ENCODE measurements around the gene INSIG2. TPM values are rescaled to one million over a fixed set of nuclear protein-coding genes. Genes with fewer than 3 reads are reported as not detected.

Gene INSIG2
- 10 to 100 TPM; 12.6 to 19.3 (median 13.8) TPM for total RNA-seq
- 1 to 10 TPM; 5.6 to 9.6 TPM for polyA plus RNA-seq
- long read RNA-seq, donor 1, transcript INSIG2-201 (6 exons, 2,590 nt) = major isoform, 27 of 35 reads
- long read RNA-seq, donor 1, partial matches to known transcripts = 2 of 35 reads
- long read RNA-seq, donor 1, other reads (novel, unspliced or antisense) = 2 of 35 reads
- long read RNA-seq, donor 2, transcript INSIG2-201 (6 exons, 2,590 nt) = major isoform, 28 of 39 reads
- long read RNA-seq, donor 2, partial matches to known transcripts = 0 of 39 reads
- long read RNA-seq, donor 2, other reads (novel, unspliced or antisense) = 7 of 39 reads
- long read RNA-seq, donor 3, transcript INSIG2-201 (6 exons, 2,590 nt) = major isoform, 28 of 45 reads
- long read RNA-seq, donor 3, partial matches to known transcripts = 1 of 45 reads
- long read RNA-seq, donor 3, other reads (novel, unspliced or antisense) = 13 of 45 reads

DNA sequence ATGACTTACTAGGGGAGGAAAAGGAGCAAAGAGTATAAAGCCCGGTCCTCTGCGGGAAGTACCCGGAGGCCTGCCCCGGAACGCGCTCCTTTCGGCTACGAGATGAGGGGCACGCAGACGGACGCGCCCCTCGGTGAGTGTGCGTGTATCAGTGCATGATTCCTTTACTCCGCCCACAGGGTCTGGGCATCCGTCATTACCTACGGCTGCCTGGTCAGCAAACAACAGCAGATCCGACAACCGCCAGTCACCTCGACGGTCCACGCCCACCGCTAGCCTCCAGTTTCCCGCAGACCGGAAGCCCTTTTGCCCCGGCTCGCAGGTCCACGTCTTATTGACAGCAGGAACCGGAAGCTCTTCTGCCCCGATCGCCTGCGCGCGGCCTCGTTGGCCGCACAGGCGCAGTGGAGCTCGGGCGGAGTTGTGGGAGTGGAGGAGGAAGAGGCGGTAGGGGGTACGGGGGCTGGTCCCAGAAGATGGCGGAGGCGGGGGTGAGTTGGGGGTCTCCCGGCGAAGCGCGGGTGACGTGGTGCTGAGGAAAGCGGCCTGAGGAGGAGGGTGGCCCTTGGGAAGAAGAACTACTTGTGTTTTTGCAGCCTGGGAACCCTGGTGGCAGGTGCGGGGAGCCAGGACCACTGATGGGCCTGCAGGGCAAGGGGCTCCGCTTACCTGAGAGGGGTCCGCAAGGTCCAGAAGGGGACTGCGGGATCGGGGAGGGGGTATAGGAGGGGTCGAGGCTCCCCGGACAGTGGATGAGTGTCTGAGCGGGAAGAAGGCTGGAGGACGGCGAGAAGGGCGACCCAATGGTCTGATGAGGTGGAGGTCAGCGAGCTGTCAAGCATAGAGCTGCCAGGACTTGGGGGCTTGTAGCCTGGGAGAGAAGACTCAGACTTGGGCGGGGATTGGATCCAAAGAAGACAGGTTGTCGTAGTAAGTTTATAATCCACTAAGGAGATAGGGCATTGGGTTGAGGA, at the start of gene INSIG2:
Gene INSIG2, plus strand, starts transcription at position 421 of the 974 bp plus-strand sequence. CDS start 8,086 bp downstream, outside the sequence.
- peak; percentile 91 to 93 for DNase-seq
- ATAC-seq = peak; percentile 99 to 100 (median 99)
- Histone ChIP-seq H3K4me1 (peaks cover 0 to 29% (median 17%) of the 10 kb centered on the region in 9 donors), H3K27ac (peak within 1 kb of the TSS in 9 of 10 donors; percentile 1 to 87 (median 59)), H3K27me3 (peaks cover 0 to 4% (median 0%) of the 10 kb centered on the region in 7 donors), H3K9me3 (no peaks in the 10 kb centered on the region), H3K36me3 (no peaks in the 10 kb centered on the region), H3K4me3 (peak within 1 kb of the TSS; percentile 76 to 89 (median 82))
- no peak for TF ChIP-seq CTCF (IDR thresholded peaks at IDR 0.05)
- intact Hi-C loops (cut with DNase I) = loop anchor here in 2 of 10 donors (10.0 kb wide), 2 partner anchors 96 to 274 kb away; partner anchors contain the start of gene DDX18 (in 2 of the 2)
- 1% methylated on average over 63 of the region's 63 CpGs for WGBS, 2 donors

- 78 to 81% methylated on average over 7 of the region's 7 CpGs for WGBS, 2 donors
- Histone ChIP-seq H3K27me3 (peaks cover 0 to 78% (median 46%) of the 10 kb centered on the region in 7 donors), H3K4me3 (no peak overlapping the region), H3K4me1 (no peaks in the 10 kb centered on the region), H3K27ac (no peak overlapping the region), H3K9me3 (peaks cover 0 to 12% (median 0%) of the 10 kb centered on the region in 11 donors), H3K36me3 (no peaks in the 10 kb centered on the region)
- no peak for TF ChIP-seq CTCF (IDR thresholded peaks at IDR 0.05)
- ATAC-seq (no peak), DNase-seq (no peak)
- intact Hi-C loops (cut with DNase I) = loop anchor here in 3 of 10 donors (10.0 kb wide), 3 partner anchors 144 to 824 kb away; no protein-coding TSS in a partner anchor
Observed at GRCh38 chr2:118040891-118041290, 47.4 kb upstream of the INSIG2 start.

GRCh38 chr2:118044103-118044716, 44.1 kb upstream of the INSIG2 start:
- no peaks in the 10 kb centered on the region for H3K9me3 ChIP-seq
- peaks cover 0 to 10% (median 0%) of the 10 kb centered on the region in 9 donors for H3K4me1 ChIP-seq
- intact Hi-C loops (cut with DNase I) = loop anchor here in 3 of 10 donors (10.0 kb wide), 3 partner anchors 141 to 821 kb away; no protein-coding TSS in a partner anchor
- no peak overlapping the region for H3K4me3 ChIP-seq
- no peak for TF ChIP-seq CTCF (IDR thresholded peaks at IDR 0.05)
- WGBS, 2 donors = 76 to 85% methylated on average over 6 of the region's 6 CpGs
- no peak overlapping the region for H3K27ac ChIP-seq
- H3K36me3 ChIP-seq = no peaks in the 10 kb centered on the region
- DNase-seq = no peak
- ATAC-seq = no peak
- peaks cover 0 to 80% (median 48%) of the 10 kb centered on the region in 7 donors for H3K27me3 ChIP-seq
